Raji (cell line): ENCODE data around the gene PDK1.

Source experiments
- POLR2A ChIP-seq: IDR thresholded peaks from 2 replicates; pipeline ENCODE4 v1.6.1; 2011; ENCODE audit warnings: low read depth, low read length, control low read depth; ENCODE audit not compliant: insufficient read depth

PDK1 gene

DNA sequence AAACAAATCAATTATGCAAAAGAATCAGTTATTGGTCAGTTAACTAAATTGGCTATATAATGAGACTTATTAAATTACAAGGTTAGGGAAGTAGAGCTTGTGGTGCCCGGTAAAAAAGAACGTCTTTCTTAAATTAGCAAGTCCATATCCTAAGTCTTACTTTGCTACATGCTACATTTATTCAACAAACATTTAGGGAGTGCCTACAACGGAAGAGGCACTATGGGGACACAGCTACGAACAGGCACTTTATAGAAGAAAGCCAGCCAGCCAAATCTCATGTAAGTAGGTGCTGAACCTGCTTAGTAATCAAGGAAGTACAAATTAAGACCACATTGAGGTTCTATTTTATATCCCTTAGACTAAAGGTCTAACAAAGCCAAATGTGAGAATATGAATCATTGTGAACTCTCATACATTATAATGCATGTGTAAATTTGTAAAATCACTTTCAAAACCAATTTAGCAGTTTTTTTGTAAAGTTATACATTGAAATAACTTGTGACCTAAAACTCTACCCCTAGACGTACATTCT, 59.9 kb downstream of the PDK1 start:
- TF ChIP-seq POLR2A: no peak

DNA sequence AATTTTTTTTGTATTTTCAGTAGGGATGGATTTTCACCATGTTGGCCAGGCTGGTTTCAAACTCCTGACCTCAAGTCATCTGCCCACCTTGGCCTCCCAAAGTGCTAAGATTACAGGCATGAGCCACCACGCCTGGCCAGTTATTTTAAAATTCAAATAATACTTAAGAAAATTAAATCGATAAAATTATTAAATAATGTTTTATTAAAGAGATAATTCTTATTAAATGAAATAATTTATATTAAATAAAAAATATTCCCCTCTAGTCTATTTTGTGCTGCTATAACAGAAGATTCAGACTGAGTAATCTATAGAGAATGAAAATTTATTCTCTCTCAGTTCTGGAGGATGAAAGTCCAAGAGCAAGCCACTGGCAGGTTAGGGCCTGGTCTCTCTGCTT, 61.2 kb downstream of the PDK1 start:
- TF ChIP-seq POLR2A: no peak

DNA sequence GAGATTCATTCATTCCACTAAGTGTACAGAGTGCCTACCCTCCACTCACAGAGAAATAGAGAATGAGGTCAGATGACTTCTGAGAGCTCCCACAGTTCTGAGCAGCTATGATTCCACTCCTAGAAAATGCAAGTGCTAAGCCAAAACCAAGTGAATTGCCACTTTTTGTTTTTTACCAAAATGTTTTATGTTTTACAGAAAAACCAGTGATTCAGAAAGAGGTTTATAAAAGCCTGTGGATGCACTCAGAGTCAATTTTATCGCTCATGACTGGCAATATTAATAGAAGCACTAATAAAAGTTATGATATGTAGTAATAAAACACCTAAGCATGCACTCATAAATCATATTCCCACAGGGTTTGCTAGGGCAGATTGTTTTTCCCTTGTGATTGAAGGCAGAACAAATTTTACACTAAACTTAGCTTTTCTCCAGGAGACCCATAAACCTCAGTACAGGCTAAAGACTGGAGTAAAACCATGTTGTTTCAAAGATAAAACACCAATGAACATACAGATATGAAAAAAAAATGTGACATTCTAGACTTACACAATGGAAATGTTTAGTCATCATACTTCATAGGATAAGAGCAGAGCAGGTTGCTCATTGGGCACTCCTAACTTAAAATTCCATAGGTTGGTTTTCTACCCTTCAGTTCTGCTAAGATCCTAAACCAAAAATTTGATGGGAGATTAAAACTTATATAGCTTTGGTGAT, 67.5 kb downstream of the PDK1 start:
- no peak for TF ChIP-seq POLR2A

DNA sequence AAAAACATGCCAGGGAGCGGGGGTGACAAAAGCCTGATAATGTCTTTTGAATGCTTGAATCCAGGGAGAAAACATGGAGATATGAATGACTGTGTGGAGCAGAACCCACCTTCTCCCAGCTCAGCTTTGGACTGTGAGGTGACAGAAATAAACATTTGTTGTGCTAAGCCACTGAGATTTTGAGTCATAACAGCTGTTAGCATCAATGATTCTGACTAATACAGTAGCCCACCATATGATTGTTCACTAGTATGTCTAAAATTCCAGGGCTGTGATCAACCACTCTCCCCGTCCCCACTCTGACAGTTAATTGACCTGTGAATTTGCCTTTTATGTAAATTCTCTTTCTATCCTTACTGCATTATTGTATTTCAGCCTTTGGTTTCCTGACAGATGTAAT, 69.1 kb downstream of the PDK1 start:
- no peak for TF ChIP-seq POLR2A

DNA sequence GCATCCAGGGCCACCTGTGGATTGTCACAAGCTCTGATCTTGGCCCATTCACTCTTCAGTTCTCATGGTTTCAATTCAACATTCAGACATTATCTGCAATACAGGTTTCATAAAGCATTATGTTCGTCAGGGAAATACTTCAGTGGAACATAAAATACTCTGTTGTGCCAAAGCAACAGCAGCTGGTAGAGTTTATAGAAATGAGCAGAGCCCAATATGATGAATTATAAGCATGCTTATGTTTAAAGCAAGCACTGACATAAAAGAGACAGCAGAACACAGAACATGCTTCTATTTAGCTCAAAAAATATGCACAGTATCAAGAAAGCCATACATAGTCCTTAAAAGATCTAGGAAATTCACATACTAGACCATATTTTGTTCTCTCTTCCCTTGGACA, 71.3 kb downstream of the PDK1 start:
- no peak for TF ChIP-seq POLR2A

DNA sequence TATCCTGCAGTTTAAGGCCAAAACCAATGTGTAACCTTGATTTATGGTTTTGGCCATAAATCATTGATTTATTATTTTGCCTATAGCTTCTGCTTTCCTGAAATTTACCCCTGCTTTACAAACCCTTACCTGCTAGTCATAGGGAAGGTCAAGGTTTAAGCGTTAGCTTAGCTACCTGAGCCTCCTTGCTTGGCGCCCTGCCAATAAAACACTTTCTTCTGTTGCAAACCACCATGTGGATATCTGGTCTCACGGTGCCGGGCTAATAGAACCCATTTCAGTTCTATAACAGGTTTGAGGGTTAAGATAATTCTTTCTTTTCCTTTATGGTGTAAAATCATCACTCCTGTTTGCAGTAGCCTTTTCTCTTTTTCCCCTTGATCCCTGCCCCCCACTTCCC, 72.2 kb downstream of the PDK1 start:
- TF ChIP-seq POLR2A: no peak

DNA sequence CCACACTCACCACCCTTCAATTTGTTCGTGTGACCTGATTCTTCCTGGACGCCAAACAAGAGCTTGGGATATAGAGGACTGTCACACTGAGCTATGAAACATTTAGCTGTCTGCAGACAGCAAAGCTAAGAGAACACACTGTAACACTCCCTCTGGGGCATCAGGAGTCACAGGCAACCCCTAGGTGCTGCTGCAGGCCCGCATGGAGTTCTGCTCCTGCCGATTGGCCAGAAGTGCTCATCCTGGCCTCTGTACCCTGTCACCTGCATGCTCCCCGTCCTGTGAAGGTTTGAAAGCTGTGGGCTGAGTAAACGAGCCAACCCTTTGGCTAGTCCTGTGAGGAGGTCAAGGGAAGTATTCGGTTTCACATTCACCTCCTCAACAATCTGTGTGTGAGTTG, 73.7 kb downstream of the PDK1 start:
- no peak for TF ChIP-seq POLR2A

DNA sequence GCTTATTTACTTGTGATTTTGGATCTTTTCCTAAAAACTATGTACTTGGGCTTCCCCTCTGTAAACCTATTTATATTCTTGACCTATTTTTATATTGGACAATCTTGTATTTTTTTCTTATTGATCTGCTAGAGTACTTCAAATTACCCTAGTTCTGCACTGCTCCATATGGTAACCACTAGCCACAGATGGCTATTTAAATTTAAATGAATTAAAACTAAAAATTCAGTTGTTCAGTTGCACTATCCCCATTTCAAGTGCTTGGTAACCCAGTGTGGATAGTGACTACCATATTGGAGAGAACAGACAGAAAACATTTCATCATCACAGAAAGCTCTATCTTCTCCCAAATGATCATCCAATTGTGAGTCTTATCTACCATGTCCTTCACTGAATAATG, 74.3 kb downstream of the PDK1 start:
- no peak for TF ChIP-seq POLR2A

DNA sequence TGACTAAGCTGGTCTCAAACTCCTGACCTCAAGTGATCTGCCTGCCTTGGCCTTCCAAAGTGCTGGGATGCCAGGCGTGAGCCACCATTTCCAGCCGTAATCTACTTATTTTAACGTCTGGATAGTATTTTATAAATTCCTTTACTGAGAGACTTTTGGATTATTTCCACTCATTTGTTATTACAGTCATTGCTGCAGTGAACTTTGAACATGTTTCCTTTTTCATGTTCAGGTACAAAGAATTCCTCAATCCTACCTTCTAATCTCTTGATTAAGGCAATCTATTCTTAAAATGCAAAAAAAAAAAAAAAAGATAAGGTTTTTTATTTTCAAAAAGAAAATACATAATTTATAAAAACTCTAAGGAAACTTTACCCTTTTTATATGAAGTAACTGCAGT, 78.6 kb downstream of the PDK1 start:
- TF ChIP-seq POLR2A: no peak

DNA sequence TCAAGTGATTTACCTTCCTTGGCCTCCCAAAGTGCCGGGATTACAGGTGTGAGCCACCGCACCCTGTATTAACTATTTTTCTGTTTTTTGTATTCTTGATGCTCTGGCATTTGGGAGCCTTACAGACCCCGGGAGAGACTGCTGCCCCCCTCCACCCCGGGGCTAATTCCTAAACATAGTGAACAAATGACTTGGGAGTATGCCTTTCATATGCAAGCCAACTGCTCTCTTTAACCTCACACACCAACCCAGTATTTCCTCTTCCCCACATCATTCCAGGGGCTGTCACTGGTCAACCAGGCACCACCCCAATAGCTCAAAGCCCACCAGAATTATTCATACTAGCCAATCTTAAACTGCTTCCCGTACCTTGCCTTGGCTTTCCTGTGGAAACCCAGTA, 79.7 kb downstream of the PDK1 start:
- no peak for TF ChIP-seq POLR2A

DNA sequence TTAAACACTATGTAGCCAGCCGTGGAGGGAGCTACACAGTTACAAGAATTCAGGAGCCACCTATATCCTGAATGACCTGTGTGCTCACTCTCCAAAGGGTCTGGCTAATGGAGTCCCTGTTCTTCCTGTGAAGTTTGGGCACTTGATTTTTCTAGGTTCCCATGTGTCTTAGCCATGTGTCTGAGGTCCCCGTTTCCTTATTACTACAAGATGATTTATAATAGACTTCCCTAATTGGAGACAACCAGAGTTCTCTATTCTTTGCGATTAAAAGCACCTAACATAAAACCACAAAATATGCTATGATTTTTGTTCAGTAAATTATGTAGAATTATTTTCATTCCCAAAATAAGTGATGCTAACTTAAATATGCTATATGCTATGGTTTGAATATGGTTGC, 83.4 kb downstream of the PDK1 start:
- TF ChIP-seq POLR2A: no peak

DNA sequence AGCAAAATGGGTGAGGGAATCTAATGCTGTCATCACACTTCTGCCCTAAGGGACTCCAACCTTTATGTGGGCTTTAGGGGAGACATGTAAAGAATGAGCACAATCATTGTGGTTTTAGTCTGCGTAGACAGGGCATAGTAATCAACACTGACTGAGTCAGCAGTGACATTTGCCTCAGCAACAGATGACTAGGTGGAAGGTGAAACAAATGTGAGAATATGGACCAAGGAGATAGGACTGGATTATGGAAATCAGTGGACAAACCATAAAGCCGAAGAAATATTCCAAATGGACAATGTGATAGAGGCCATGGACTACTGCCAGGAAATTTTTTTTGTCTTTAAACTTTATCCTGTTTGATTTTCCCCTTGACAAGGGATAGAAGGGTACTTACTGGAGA, 83.9 kb downstream of the PDK1 start:
- TF ChIP-seq POLR2A: no peak

DNA sequence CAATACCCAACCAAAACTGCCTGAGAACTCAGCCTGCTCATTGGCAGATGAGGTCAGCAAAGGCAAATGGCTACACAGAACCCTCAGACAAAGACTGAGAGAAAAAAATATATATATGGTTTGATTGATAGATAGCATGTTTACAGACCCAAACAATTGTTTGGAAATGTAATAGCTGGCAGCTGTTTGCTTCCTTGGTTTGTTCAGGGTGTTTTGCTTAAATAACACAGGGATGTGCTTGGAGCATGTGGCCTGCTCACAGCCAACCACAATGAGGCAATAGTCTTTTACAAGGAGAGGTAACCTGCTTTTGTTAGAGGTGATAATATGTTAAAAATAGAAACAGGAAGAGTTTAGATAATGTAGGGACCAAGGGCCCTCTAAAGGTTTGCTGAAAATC, 84.5 kb downstream of the PDK1 start:
- TF ChIP-seq POLR2A: no peak

DNA sequence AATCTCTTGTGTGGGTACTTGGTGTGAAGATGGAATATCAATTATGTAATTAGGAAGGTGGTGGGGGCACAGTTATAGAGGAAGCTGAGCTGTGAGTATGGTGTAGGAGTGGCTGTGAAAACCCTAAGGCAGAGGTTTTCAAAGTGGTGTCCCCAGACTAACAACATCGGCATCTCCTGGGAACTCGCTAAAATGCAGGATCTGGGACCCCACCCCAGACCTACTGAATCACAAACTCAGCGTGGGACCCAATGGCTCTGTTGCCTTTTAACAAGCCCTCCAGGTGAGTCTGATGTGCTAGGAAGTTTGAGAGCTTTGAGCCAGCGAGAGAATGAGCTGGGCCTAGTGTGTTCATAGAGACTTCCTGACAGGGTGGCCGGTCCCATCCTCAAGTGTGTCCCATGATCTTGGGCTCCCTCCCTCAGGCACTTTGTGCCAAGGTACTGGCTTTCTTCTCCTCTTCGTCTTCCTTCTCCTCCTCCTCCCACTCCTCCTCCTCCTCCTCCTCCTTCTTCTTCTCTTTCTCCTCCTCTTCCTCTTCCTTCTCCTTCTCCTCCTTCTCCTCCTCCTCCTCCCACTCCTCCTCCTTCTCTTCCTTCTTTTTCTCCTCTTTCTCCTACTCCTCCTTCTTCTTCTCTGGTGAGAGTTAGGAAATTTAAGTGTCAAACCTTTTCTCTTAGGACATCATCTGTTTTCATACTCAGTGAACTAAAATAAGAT, 86.6 kb downstream of the PDK1 start:
- no peak for TF ChIP-seq POLR2A

DNA sequence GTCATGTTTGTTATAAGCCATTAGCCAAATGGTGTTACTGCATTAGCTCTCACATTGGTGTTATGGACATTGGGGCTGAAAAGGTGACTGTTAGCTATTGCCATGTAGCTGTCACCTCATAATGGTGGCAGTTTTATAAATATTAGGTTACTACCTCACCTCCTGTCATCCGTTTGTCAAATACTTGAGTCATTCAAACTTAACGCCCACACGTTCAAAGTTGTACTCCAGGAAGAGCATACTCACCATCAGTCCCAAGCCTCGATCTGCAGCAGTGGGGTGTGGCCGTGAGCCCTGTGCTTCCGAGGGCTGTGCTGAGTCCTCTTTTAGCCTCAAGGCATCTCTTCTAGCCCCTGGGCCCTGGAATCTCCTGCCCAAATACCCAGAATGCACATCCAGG, 87.3 kb downstream of the PDK1 start:
- no peak for TF ChIP-seq POLR2A

DNA sequence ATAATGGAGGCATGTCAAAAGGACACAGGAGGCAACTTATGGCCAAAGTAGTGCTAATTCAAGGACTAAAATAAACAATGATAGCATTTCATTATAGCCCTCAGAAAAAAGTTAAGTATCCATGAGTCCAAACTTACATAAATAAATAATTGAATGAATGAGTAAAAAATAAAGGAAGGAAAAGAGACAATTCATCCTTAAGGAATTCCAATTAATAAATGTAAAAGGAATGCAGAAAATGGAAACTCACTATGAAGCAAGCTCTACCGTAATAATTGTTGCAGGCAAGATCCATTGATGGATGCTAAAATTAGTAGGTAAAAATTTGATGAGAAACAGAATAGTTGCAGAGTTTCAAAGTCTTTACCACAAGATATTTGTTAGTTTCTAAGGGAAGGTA, 91.5 kb downstream of the PDK1 start:
- TF ChIP-seq POLR2A: no peak

DNA sequence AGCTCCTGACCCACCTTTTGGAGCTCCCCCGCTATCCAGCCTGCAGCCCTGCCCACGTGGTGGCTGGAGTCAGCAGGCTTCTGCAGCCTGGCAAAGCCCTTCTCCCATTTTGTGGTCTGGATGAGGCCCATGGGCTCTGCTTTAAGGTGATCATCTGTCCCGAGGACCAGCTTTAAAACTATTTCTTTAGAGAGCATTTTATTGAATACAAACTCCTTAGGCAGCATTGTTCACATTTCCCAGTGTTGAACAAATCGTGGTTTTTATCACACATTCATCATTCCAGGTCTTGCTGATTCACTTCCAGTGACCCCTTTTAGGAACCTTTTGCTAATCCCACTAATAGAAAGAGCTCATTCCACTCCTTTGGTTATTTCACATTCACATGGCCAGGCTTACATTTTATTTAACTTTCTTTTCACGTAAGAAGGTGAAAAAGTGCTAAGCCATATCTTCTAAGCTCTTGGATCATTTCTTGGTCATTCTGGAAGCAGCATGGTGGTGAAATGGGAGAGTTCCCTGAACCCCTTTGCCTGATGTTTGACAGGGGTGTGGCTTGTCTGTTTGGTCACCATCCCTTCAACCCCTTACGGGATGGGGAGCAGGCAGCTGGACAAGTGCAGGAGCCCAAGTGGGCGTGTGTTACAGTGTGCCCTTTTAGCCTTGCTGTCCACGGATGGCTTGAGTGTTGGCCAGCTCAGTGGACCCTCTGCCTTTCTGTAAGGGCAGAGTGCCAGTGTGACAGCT, 99.4 kb downstream of the PDK1 start:
- no peak for TF ChIP-seq POLR2A
